GM18951 (cell line): ENCODE results near the gene PAK4.

Experiments
- POLR2A ChIP-seq: IDR thresholded peaks from 4 replicates; pipeline ENCODE4 v1.6.1; 2011; ENCODE audit warnings: mild to moderate bottlenecking; ENCODE audit not compliant: insufficient read length, insufficient read depth; ENCODE audit errors: extremely low read depth
- in situ Hi-C: fragments of 300-500 bp; cut with MboI; formaldehyde crosslinking; loops from one replicate; pipeline ENCODE4 v1.12.0; 2022; ENCODE audit warnings: low sequenced_read_pairs, mixed read lengths, inconsistent platforms; ENCODE audit not compliant: unreplicated experiment

The PAK4 gene

GRCh38 chr19:39188960-39189359 is 63.4 kb downstream of the PAK4 start:
- in situ Hi-C loops: no loop called here
- TF ChIP-seq POLR2A: no peak

- TF ChIP-seq POLR2A: no peak
- in situ Hi-C loops: no loop called here
Observed at GRCh38 chr19:39190768-39191167, 65.2 kb downstream of the PAK4 start.

- no peak for TF ChIP-seq POLR2A
- in situ Hi-C loops: no loop called here
Observed at GRCh38 chr19:39192846-39193245, 67.3 kb downstream of the PAK4 start.

GRCh38 chr19:39193803-39194202 is 68.2 kb downstream of the PAK4 start:
- in situ Hi-C loops: no loop called here
- TF ChIP-seq POLR2A: no peak

GRCh38 chr19:39194832-39195542 is 69.4 kb downstream of the PAK4 start:
- in situ Hi-C loops: no loop called here
- TF ChIP-seq POLR2A: no peak

GRCh38 chr19:39195755-39196154 is 70.2 kb downstream of the PAK4 start:
- TF ChIP-seq POLR2A: no peak
- in situ Hi-C loops: no loop called here

- in situ Hi-C loops: no loop called here
- no peak for TF ChIP-seq POLR2A
Observed at GRCh38 chr19:39196320-39196719, 70.7 kb downstream of the PAK4 start.

- in situ Hi-C loops: no loop called here
Observed at GRCh38 chr19:39196860-39197562, 71.4 kb downstream of the PAK4 start, which contains the start of gene NCCRP1. NCCRP1 (plus strand) TSS chr19:39196964; CDS start chr19:39196983, 19 bp downstream.

GRCh38 chr19:39197808-39198207 is 72.2 kb downstream of the PAK4 start:
- in situ Hi-C loops: no loop called here
- TF ChIP-seq POLR2A: no peak

More at GRCh38 chr19:39196860-39197562, 71.4 kb downstream of the PAK4 start, which contains the start of gene NCCRP1:
- no peak for TF ChIP-seq POLR2A

GRCh38 chr19:39199025-39199424 is 73.4 kb downstream of the PAK4 start:
- in situ Hi-C loops: no loop called here
- no peak for TF ChIP-seq POLR2A

GRCh38 chr19:39200066-39200802 is 74.6 kb downstream of the PAK4 start:
- in situ Hi-C loops: no loop called here
- TF ChIP-seq POLR2A: no peak

GRCh38 chr19:39200803-39201115 is 75.2 kb downstream of the PAK4 start:
- TF ChIP-seq POLR2A: no peak
- in situ Hi-C loops: no loop called here

- in situ Hi-C loops: no loop called here
- no peak for TF ChIP-seq POLR2A
Observed at GRCh38 chr19:39202998-39203355, 77.4 kb downstream of the PAK4 start.
